IPS-20b (cell line): Measurements from ENCODE around the gene RNF180.
A peak's percentile ranks its signal among the peaks of the same experiment; 100 is the strongest.

Source experiments
- H3K27ac ChIP-seq: one replicate; pipeline ENCODE4 v1.5.1; 2013; ENCODE audit warnings: low read length
- H3K27me3 ChIP-seq: 2 replicates; pipeline ENCODE4 v1.6.1; 2013; ENCODE audit warnings: mild to moderate bottlenecking, low read length, inconsistent platforms; ENCODE audit not compliant: insufficient read depth
- H3K36me3 ChIP-seq: 2 replicates; pipeline ENCODE4 v1.6.1; 2013; ENCODE audit warnings: low read depth, mild to moderate bottlenecking, inconsistent platforms, low read length, moderate library complexity; ENCODE audit not compliant: insufficient read depth
- H3K4me1 ChIP-seq: 2 replicates; pipeline ENCODE4 v1.6.1; 2013; ENCODE audit warnings: mild to moderate bottlenecking, control low read depth, inconsistent platforms, low read length, moderate library complexity; ENCODE audit not compliant: insufficient read depth
- H3K4me3 ChIP-seq: 2 replicates; pipeline ENCODE4 v1.5.1; 2013; ENCODE audit warnings: mild to moderate bottlenecking, low read length, inconsistent platforms
- H3K9ac ChIP-seq: 2 replicates; pipeline ENCODE4 v1.6.1; 2013; ENCODE audit warnings: low read depth, mild to moderate bottlenecking, inconsistent platforms, low read length, moderate library complexity
- H3K9me3 ChIP-seq: 2 replicates; pipeline ENCODE4 v1.6.1; 2013; ENCODE audit warnings: mild to moderate bottlenecking, low read depth, low read length, inconsistent platforms; ENCODE audit not compliant: insufficient read depth

Gene RNF180

GRCh38 chr5:64156261-64156660 is 9.4 kb upstream of the RNF180 start:
- Histone ChIP-seq H3K27me3 (no peaks in the 10 kb centered on the region), H3K4me3 (no peak overlapping the region), H3K4me1 (no peaks in the 10 kb centered on the region)

DNA sequence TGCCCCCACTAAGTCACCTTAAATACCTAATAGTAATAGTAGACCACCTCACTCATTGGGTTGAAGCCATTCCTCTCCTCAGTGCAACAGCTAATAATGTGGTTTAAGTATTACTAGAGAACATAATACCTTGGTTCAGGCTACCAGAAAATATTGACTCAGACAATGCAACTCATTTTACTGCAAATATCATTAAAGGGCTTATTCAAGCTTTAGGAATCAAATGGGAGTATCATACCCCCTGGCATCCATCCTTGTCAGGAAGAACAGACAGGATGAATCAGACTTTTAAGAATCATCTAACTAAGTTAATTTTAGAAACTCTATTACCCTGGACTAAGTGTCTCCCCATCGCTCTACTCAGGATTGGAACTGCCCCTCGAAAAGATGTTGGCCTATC is 6.8 kb upstream of the RNF180 start:
- Histone ChIP-seq H3K9me3 (peaks cover under 1% of the 10 kb centered on the region; the same call in 1 of the 2 replicates), H3K4me1 (no peaks in the 10 kb centered on the region), H3K4me3 (no peak overlapping the region), H3K27ac (no peak overlapping the region), H3K36me3 (no peaks in the 10 kb centered on the region), H3K27me3 (peaks cover 6% of the 10 kb centered on the region), H3K9ac (no peak overlapping the region)

More at GRCh38 chr5:64156261-64156660, 9.4 kb upstream of the RNF180 start:
- H3K9me3 ChIP-seq = peaks cover 11% of the 10 kb centered on the region
- H3K36me3 ChIP-seq = no peaks in the 10 kb centered on the region
- H3K9ac ChIP-seq = no peak overlapping the region
- no peak overlapping the region for H3K27ac ChIP-seq

DNA sequence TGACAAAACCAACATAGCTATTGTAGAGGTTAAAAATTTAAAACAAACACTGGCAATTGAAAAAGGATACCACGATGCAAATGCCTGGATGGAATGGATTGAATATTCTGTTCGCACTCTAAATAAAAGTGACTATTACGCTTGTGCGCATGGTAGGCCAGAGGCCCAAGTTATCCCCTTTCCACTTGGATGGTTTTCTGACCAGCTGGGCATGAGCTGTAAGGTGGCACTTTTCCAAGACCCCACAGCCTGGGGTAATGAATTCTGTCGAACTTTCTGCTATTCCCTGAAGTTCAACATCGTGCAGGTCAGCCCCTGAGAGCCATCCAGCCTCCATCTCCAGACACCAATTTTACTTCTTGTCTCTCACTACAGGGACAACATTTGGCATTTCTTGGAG is 5.4 kb upstream of the RNF180 start:
- H3K36me3 ChIP-seq = no peaks in the 10 kb centered on the region
- H3K9ac ChIP-seq = no peak overlapping the region
- H3K4me1 ChIP-seq = no peaks in the 10 kb centered on the region

GRCh38 chr5:64161420-64161819 is 4.2 kb upstream of the RNF180 start:
- H3K27ac ChIP-seq = no peak overlapping the region
- peaks cover 28% of the 10 kb centered on the region for H3K27me3 ChIP-seq
- no peaks in the 10 kb centered on the region for H3K9me3 ChIP-seq
- H3K4me3 ChIP-seq = no peak overlapping the region
- H3K9ac ChIP-seq = no peak overlapping the region
- peaks cover under 1% of the 10 kb centered on the region; the same call in 1 of the 2 replicates for H3K4me1 ChIP-seq
- no peaks in the 10 kb centered on the region for H3K36me3 ChIP-seq

More for the DNA sequence above, 5.4 kb upstream of the RNF180 start:
- peaks cover 19% of the 10 kb centered on the region for H3K27me3 ChIP-seq
- no peak overlapping the region for H3K4me3 ChIP-seq
- no peak overlapping the region for H3K27ac ChIP-seq
- no peaks in the 10 kb centered on the region for H3K9me3 ChIP-seq

DNA sequence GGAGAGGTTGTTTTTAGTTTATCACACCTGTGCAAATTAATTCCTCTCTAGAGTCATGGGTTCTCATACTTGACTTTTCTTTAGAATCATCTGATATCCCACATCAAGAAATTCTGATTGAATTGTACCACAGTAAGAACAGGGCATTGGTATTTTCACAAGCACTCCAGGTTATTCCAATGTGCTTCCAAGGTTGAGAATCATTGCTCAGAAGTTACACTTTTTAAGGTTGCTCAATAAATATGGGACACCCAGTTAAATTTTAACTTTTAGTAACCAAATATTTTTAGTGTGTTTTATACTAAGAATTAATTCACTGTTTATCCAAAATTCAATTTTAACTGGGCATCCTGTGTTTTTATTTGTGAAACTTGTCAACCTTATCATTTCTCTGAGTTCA is 2.5 kb upstream of the RNF180 start:
- peaks cover 4% of the 10 kb centered on the region; the same call in 1 of the 2 replicates for H3K4me1 ChIP-seq
- no peaks in the 10 kb centered on the region for H3K36me3 ChIP-seq
- H3K27me3 ChIP-seq = peaks cover 37% of the 10 kb centered on the region
- H3K9me3 ChIP-seq = no peaks in the 10 kb centered on the region
- no peak overlapping the region for H3K9ac ChIP-seq
- H3K4me3 ChIP-seq = no peak overlapping the region
- no peak overlapping the region for H3K27ac ChIP-seq

DNA sequence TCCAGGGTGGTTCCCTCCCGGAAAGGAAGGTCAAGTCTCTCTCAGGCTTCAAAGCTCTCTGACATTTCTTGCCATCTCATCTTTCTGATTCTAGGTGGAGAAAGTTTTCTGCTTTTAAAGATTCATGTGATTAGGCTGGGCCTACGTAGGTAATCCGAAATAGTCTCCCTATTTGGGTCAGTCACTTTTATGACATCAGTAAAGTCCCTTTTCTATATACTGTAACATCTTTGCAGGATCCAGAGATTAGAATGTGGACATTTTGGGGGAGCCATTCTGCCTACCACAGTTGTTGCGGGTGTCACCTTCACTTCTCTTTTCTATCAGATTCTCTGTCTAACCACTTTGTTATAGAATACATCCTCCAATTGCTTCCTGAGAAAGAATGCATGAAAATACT is 1.9 kb upstream of the RNF180 start:
- Histone ChIP-seq H3K9ac (no peak overlapping the region), H3K27ac (no peak overlapping the region), H3K4me3 (no peak overlapping the region), H3K36me3 (no peaks in the 10 kb centered on the region), H3K27me3 (peaks cover 37% of the 10 kb centered on the region), H3K9me3 (no peaks in the 10 kb centered on the region), H3K4me1 (peaks cover 4% of the 10 kb centered on the region; the same call in 1 of the 2 replicates)

DNA sequence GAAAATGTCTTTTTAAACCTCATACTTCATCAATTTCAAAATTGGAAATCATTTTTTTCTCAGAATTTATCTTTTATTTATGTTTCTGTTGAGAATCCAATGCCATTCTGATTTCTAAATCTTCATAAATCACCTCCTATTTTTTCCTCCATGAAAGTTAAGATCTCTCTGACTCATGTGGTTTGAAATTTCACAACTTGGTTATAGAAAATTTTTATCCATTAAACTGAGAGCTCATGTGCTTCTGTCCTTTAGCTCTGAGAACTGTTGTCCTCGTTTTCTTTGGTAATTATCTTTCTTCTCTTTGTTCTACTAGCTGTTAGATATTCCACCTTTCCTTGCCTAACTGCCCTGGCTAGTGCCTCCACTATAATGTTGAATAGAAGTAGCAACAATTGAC is 1.5 kb upstream of the RNF180 start:
- Histone ChIP-seq H3K27me3 (peaks cover 37% of the 10 kb centered on the region), H3K9ac (no peak overlapping the region), H3K4me1 (peaks cover 4% of the 10 kb centered on the region; the same call in 1 of the 2 replicates), H3K9me3 (no peaks in the 10 kb centered on the region), H3K4me3 (no peak overlapping the region), H3K36me3 (no peaks in the 10 kb centered on the region), H3K27ac (no peak overlapping the region)

DNA sequence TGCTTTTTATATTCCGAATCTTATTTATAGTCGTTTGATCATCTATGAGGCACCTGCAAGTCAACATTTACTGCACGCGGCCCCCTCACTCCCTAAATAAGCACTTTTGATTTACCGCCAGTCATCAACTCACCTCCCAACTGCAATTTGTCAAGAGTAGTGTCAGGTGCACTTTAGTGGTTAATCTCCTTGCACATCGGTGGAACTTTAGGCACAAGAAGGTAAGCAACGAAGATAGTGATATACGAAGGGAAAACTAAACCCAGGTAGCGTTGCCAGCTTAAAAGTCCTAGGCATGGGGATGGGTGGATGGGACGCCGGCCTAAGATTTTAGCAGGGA is 513 bp upstream of the RNF180 start:
- H3K4me3 ChIP-seq = peak overlapping the region; percentile 87

DNA sequence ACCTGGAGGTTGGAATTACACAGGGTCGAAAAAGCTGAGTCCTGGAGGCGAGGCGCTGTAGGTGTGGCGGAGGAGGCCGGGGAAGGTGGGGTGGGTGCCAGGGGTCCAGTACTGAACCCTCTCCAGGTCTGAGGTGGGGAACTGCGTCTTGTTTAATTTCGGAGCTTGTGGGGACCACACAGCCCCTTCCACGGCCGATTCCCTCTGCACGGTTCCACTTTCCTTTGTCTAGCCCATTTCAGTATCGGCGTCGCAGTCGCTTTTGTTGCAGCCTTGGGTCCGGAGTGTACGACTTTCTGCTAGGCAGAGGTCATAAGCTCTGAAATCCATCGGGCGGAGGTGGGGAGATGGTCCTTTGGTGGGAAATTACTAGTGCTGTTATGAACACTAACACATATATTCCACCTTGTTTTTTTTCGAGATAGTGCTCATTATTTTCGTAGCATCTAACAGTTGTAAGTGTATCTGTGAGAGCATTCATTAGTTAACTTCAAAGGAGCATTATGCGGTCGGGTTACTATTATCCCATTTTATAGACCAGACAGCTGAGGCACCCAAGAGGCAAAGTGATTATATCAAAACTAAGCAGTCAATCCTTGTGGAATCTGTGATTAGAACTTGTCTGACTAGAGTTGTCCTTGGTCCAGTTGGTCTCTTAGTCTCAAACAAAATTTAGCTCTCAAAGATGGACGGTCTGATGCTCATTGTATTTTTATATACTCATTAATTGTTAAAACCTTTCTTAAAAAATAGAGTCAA is 737 bp downstream of the RNF180 start:
- no peak overlapping the region for H3K27ac ChIP-seq
- H3K4me3 ChIP-seq = peak overlapping the region; percentile 87
- no peaks in the 10 kb centered on the region for H3K36me3 ChIP-seq
- H3K27me3 ChIP-seq = peaks cover 37% of the 10 kb centered on the region
- H3K9me3 ChIP-seq = no peaks in the 10 kb centered on the region
- peaks cover 4% of the 10 kb centered on the region; the same call in 1 of the 2 replicates for H3K4me1 ChIP-seq
- H3K9ac ChIP-seq = peak overlapping the region; percentile 81

More for the DNA sequence above, 513 bp upstream of the RNF180 start:
- Histone ChIP-seq H3K4me1 (peaks cover 4% of the 10 kb centered on the region; the same call in 1 of the 2 replicates), H3K27me3 (peaks cover 37% of the 10 kb centered on the region), H3K27ac (no peak overlapping the region), H3K36me3 (no peaks in the 10 kb centered on the region), H3K9ac (0 out of 2 replicates have a peak overlapping the region, but pooled peaks have one; percentile 45), H3K9me3 (no peaks in the 10 kb centered on the region)

DNA sequence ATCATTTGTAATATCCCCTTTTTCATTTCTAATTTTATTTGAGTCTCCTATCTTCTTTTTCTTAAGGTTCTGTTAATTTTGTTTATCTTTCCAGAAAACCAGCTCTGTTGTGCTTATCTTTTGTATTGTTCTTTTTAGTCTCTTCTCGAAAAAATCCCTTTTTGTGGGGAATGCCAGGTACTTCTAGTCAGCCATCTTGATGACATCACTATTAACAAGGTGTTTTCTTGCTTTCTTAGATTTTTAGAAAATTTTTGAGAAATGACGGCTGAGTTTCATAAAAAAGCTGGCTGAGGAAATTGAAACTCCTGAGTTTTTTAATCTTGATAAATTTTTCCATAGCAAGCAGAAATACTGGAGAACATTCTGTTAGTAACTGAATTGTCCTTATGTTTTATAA is 10.7 kb downstream of the RNF180 start:
- H3K36me3 ChIP-seq = no peaks in the 10 kb centered on the region

DNA sequence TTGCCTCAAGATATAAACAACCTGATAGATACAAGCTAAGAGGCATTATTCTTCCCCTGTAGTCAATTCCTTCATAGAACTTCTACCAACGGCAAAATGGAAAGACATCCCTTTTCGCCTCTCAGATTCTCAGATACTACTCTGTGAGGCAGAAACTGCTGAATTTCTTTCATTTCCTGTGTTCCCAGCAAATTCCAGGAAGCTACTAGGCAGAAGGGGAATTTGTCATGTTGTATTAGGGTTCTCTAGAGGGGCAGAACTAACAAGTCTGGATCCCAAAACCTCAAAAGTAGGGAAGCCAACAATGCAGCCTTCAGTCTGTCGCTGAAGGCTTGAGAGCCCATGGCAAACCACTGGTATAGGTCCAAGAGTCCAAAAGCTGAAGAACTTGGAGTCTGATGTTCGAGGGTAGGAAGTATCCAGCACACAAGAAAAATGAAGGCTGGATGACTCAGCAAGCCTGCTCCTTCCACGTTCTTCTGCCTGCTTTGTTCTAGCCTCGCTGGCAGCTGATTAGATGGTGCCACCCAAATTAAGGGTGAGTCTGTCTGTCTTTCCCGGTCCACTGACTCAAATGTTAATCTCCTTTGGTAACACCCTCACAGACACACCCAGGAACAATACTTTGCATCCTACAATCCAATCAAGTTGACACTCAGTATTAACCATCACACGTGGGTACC is 15.2 kb downstream of the RNF180 start:
- H3K36me3 ChIP-seq = no peaks in the 10 kb centered on the region
- H3K9me3 ChIP-seq = no peaks in the 10 kb centered on the region
- no peak overlapping the region for H3K9ac ChIP-seq
- H3K4me1 ChIP-seq = no peaks in the 10 kb centered on the region
- no peak overlapping the region for H3K27ac ChIP-seq
- no peak overlapping the region for H3K4me3 ChIP-seq
- H3K27me3 ChIP-seq = no peaks in the 10 kb centered on the region

More for the DNA sequence above, 10.7 kb downstream of the RNF180 start:
- H3K9ac ChIP-seq = no peak overlapping the region
- no peaks in the 10 kb centered on the region for H3K27me3 ChIP-seq
- H3K4me1 ChIP-seq = no peaks in the 10 kb centered on the region
- no peaks in the 10 kb centered on the region for H3K9me3 ChIP-seq
- H3K4me3 ChIP-seq = no peak overlapping the region
- H3K27ac ChIP-seq = no peak overlapping the region

- Histone ChIP-seq H3K4me3 (no peak overlapping the region), H3K36me3 (no peaks in the 10 kb centered on the region), H3K27ac (no peak overlapping the region), H3K9me3 (no peaks in the 10 kb centered on the region), H3K27me3 (no peaks in the 10 kb centered on the region), H3K9ac (no peak overlapping the region), H3K4me1 (no peaks in the 10 kb centered on the region)
These were observed 15.8 kb downstream of the RNF180 start for GRCh38 chr5:64181440-64181839.
